Activated naive CD4-positive, alpha-beta T cell treated with anti-CD3 and anti-CD28 coated beads, Interleukin-2, amount 50 U/mL, for 24 hours (primary cell): Measurements from ENCODE around the gene AQR.

Experiments used
- H3K27ac Mint-ChIP-seq: one replicate; pipeline ENCODE4 v1.8.0; 2021; ENCODE audit warnings: mild to moderate bottlenecking, mixed read lengths
- H3K27me3 Mint-ChIP-seq: one replicate; pipeline ENCODE4 v1.8.0; 2021; ENCODE audit warnings: mixed read lengths
- H3K36me3 Mint-ChIP-seq: one replicate; pipeline ENCODE4 v1.8.0; 2021; ENCODE audit warnings: mixed read lengths
- H3K4me1 Mint-ChIP-seq: one replicate; pipeline ENCODE4 v1.8.0; 2021; ENCODE audit warnings: mixed read lengths
- H3K4me3 Mint-ChIP-seq: one replicate; pipeline ENCODE4 v1.8.0; 2021; ENCODE audit warnings: mild to moderate bottlenecking, mixed read lengths
- H3K9me3 Mint-ChIP-seq: one replicate; pipeline ENCODE4 v1.8.0; 2021; ENCODE audit warnings: mixed read lengths

AQR gene

GRCh38 chr15:34969340-34970097 lies at the start of gene AQR:
Gene AQR, minus strand, starts transcription at chr15:34969742. Its CDS starts 129 bp downstream, at chr15:34969613.
- Mint-ChIP-seq H3K9me3 (no peaks in the 10 kb centered on the region), H3K36me3 (peaks cover 8% of the 10 kb centered on the region)

GRCh38 chr15:35014241-35014640 lies 44.7 kb upstream of the AQR start:
- no peak overlapping the region for H3K27ac Mint-ChIP-seq
- no peaks in the 10 kb centered on the region for H3K27me3 Mint-ChIP-seq
- no peak overlapping the region for H3K4me3 Mint-ChIP-seq
- no peaks in the 10 kb centered on the region for H3K4me1 Mint-ChIP-seq
- H3K36me3 Mint-ChIP-seq: no peaks in the 10 kb centered on the region
- no peaks in the 10 kb centered on the region for H3K9me3 Mint-ChIP-seq

More at GRCh38 chr15:34969340-34970097, at the start of gene AQR:
- no peaks in the 10 kb centered on the region for H3K27me3 Mint-ChIP-seq
- H3K27ac Mint-ChIP-seq: peak within 1 kb of the TSS; percentile 99
- peaks cover 46% of the 10 kb centered on the region for H3K4me1 Mint-ChIP-seq
- peak within 1 kb of the TSS; percentile 100 for H3K4me3 Mint-ChIP-seq

- no peaks in the 10 kb centered on the region for H3K4me1 Mint-ChIP-seq
- H3K27ac Mint-ChIP-seq: no peak overlapping the region
- no peaks in the 10 kb centered on the region for H3K36me3 Mint-ChIP-seq
- no peaks in the 10 kb centered on the region for H3K9me3 Mint-ChIP-seq
- H3K4me3 Mint-ChIP-seq: no peak overlapping the region
- H3K27me3 Mint-ChIP-seq: no peaks in the 10 kb centered on the region
Measured at GRCh38 chr15:35013370-35013769, 43.8 kb upstream of the AQR start.

DNA sequence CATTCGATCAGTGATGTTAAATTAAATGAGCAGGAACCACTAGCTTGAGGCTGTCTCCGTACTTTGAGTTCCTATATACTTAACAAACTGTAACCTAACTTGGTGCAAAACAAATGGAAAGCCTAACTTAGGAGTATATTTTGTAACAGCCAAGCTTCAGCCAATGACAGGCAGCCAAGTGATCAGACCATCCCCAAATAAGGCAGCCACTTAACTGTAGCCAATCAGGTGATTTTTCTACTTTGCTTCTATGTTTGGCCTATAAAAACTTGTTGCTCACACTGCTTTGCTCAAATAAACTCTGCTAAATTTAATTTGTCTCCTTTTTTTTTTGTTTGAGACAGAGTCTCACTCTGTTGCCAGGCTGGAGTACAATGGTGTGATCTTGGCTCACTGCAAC lies 37.9 kb upstream of the AQR start:
- H3K4me1 Mint-ChIP-seq: no peaks in the 10 kb centered on the region
- no peaks in the 10 kb centered on the region for H3K36me3 Mint-ChIP-seq
- H3K27ac Mint-ChIP-seq: no peak overlapping the region

GRCh38 chr15:35005933-35006332 lies 36.4 kb upstream of the AQR start:
- Mint-ChIP-seq H3K9me3 (no peaks in the 10 kb centered on the region), H3K27me3 (no peaks in the 10 kb centered on the region), H3K4me1 (no peaks in the 10 kb centered on the region), H3K4me3 (no peak overlapping the region), H3K27ac (no peak overlapping the region), H3K36me3 (no peaks in the 10 kb centered on the region)

More for the DNA sequence above, 37.9 kb upstream of the AQR start:
- no peak overlapping the region for H3K4me3 Mint-ChIP-seq
- H3K9me3 Mint-ChIP-seq: no peaks in the 10 kb centered on the region
- no peaks in the 10 kb centered on the region for H3K27me3 Mint-ChIP-seq

- Mint-ChIP-seq H3K4me1 (no peaks in the 10 kb centered on the region), H3K27ac (no peak overlapping the region), H3K4me3 (no peak overlapping the region), H3K27me3 (no peaks in the 10 kb centered on the region), H3K36me3 (no peaks in the 10 kb centered on the region), H3K9me3 (no peaks in the 10 kb centered on the region)
Measured at GRCh38 chr15:35003928-35004327, 34.4 kb upstream of the AQR start.

GRCh38 chr15:35000511-35000910 lies 31.0 kb upstream of the AQR start:
- H3K27me3 Mint-ChIP-seq: peaks cover 2% of the 10 kb centered on the region
- H3K36me3 Mint-ChIP-seq: no peaks in the 10 kb centered on the region
- H3K9me3 Mint-ChIP-seq: no peaks in the 10 kb centered on the region

DNA sequence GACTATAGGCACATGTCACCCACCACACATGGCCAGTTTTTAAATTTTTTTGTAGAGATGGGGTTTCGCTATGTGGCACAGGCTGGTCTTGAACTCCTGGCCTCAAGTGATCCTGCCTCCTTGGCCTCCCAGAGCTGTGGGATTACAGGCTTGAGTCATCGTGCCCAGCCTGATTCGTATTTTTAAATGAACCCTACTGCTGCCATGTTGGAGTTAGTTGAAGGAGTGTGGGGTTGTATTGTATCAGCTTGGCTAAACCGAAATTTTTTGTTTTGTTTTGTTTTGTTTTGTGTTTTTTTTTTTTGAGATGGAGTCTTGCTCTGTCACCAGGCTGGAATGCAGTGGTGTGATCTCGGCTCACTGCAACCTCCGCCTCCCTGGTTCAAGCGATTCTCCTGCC lies 30.4 kb upstream of the AQR start:
- Mint-ChIP-seq H3K36me3 (no peaks in the 10 kb centered on the region), H3K4me3 (no peak overlapping the region), H3K27ac (no peak overlapping the region), H3K4me1 (no peaks in the 10 kb centered on the region), H3K9me3 (no peaks in the 10 kb centered on the region), H3K27me3 (peaks cover 2% of the 10 kb centered on the region)

More at GRCh38 chr15:35000511-35000910, 31.0 kb upstream of the AQR start:
- H3K27ac Mint-ChIP-seq: no peak overlapping the region
- no peak overlapping the region for H3K4me3 Mint-ChIP-seq
- no peaks in the 10 kb centered on the region for H3K4me1 Mint-ChIP-seq

DNA sequence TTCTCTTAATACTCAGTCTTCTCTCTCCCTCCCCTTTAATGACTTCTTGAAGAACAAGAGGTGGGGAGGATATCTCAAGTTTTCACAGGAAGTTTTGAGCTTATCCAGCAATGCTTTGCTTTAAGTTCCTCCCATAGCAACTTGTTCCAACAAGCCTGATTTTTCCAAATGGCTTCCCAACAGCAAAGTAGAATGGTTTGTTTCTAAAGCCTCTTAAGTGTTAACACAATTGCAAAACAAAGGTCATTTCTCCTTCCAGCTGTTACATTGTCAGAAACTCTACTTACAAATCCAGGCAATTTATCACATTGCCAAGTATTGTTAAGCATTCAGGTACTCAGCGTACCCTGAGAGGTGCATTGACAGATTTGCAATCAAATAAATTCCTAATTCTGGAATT lies 25.4 kb upstream of the AQR start:
- Mint-ChIP-seq H3K9me3 (no peaks in the 10 kb centered on the region), H3K27me3 (peaks cover 2% of the 10 kb centered on the region), H3K27ac (no peak overlapping the region), H3K36me3 (no peaks in the 10 kb centered on the region), H3K4me3 (no peak overlapping the region), H3K4me1 (peaks cover 4% of the 10 kb centered on the region)

- Mint-ChIP-seq H3K4me3 (no peak overlapping the region), H3K9me3 (no peaks in the 10 kb centered on the region), H3K27ac (no peak overlapping the region), H3K36me3 (no peaks in the 10 kb centered on the region), H3K4me1 (peaks cover 14% of the 10 kb centered on the region), H3K27me3 (peaks cover 2% of the 10 kb centered on the region)
Measured at GRCh38 chr15:34993877-34994276, 24.3 kb upstream of the AQR start.

DNA sequence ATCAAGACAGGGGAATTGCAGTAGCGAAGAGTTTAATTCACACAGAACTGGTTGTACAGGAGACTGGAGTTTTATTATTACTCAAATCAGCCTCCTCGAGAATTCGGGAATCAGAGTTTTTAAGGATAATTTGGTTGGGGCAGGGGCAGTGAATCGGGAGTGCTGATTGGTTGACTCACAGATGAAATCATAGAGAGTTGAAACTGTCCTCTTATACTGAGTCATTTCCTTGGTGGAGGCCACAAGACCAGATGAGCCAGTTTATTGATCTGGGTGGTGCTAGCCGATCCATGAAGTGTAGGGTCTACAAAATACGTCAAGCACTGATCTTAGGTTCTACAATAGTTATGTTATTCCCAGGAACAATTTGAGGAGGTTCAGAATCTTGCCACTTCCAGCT lies 23.9 kb upstream of the AQR start:
- Mint-ChIP-seq H3K27ac (no peak overlapping the region), H3K36me3 (no peaks in the 10 kb centered on the region), H3K9me3 (no peaks in the 10 kb centered on the region), H3K4me1 (peaks cover 15% of the 10 kb centered on the region), H3K27me3 (peaks cover 2% of the 10 kb centered on the region), H3K4me3 (no peak overlapping the region)

DNA sequence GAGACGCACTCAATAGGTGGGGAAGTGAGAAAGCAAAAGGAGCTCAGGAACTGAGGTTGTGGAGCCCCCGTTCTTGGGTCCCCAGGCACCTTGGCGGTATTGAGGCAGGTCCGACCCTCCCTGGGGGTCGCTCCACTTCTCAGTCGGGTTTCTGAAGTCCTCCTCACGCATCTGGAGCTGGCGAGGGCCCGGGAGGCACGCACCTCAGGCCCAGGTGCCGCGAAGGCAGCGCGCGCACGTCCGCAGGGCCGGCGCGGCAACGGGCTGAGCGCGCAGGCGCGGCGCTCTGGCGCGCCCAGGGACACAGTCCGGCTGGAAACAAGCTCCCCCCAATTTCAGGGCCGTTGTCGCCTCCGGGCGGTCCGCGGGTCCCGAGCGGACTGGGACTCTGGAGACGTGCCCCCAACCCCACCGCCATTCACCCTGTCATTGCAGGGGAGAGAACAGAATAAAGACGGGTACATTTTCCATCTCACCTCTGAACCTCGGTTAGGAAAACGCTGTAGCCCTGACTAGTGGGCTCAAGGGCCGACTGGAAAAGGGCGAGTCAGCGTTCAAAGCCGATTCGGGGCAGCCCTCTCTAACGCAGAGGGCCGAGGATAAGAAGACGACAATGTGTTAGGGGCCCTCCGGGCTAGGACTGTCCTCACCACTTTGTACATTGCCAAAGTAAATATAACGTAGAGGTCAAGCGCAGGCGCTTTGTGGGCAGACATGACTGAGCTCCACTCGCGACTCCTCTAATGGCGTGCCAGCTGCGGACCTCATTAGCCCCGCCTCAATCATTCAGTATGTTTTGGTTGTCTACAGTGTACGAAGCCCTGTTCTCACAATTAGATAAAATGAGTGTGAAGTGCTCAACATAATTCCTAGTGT lies 18.7 kb upstream of the AQR start, which contains the start of gene ZNF770:
Gene ZNF770, minus strand, starts transcription at position 261 of the 876 bp plus-strand sequence. CDS start 4,853 bp downstream, outside the sequence.
- H3K4me3 Mint-ChIP-seq: peak within 1 kb of the TSS; percentile 98
- H3K4me1 Mint-ChIP-seq: peaks cover 42% of the 10 kb centered on the region
- H3K36me3 Mint-ChIP-seq: peaks cover 4% of the 10 kb centered on the region
- H3K9me3 Mint-ChIP-seq: no peaks in the 10 kb centered on the region
- no peaks in the 10 kb centered on the region for H3K27me3 Mint-ChIP-seq
- peak within 1 kb of the TSS; percentile 100 for H3K27ac Mint-ChIP-seq

DNA sequence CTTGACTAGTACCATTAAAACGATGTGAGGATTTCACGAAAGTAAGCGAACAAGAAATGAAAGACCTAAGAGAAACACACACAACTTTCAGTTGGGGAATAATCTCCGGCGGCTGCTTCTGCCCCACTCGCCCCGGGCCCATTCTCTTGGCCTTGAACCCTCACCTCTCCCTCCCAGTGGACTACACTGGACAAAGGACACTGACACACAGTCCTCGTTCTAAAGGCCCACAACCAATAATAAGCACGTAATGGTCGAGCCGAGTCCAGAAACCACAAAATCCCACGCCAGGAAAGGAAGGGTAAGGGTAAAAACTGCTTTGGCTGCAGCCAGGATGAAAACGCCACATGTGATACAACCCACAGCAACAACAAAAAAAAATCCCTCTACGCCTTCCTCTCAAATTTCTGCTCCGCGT lies 18.1 kb upstream of the AQR start:
- Mint-ChIP-seq H3K27me3 (no peaks in the 10 kb centered on the region), H3K27ac (peak overlapping the region; percentile 100), H3K9me3 (no peaks in the 10 kb centered on the region), H3K4me3 (peak overlapping the region; percentile 98), H3K36me3 (peaks cover 7% of the 10 kb centered on the region), H3K4me1 (peaks cover 45% of the 10 kb centered on the region)

GRCh38 chr15:34986771-34987480 lies 17.4 kb upstream of the AQR start:
- Mint-ChIP-seq H3K36me3 (peaks cover 10% of the 10 kb centered on the region), H3K9me3 (no peaks in the 10 kb centered on the region), H3K27ac (peak overlapping the region; percentile 100), H3K4me3 (peak overlapping the region; percentile 98), H3K27me3 (no peaks in the 10 kb centered on the region), H3K4me1 (peaks cover 45% of the 10 kb centered on the region)

- Mint-ChIP-seq H3K4me3 (peak overlapping the region; percentile 98), H3K27me3 (no peaks in the 10 kb centered on the region), H3K4me1 (peaks cover 43% of the 10 kb centered on the region), H3K27ac (peak overlapping the region; percentile 14), H3K9me3 (no peaks in the 10 kb centered on the region), H3K36me3 (peaks cover 11% of the 10 kb centered on the region)
Measured at GRCh38 chr15:34986326-34986725, 16.8 kb upstream of the AQR start.
